AG04449 (cell line): ENCODE results near the gene SLC6A11.

Experiments used
- CTCF ChIA-PET: fragments of 350-600 bp; formaldehyde crosslinking; extraction: SDS; loops from one replicate; lab custom pipeline; 2021; ENCODE audit warnings: antibody characterized with exemption; lab: Yijun Ruan, JAX
- POLR2A ChIA-PET: fragments of 400-600, 350-600 bp; formaldehyde crosslinking; extraction: SDS; loops from one replicate; lab custom pipeline; 2020; ENCODE audit warnings: antibody characterized with exemption, inconsistent platforms; lab: Yijun Ruan, JAX
- DNase-seq: peaks from one replicate; pipeline ENCODE4 v3.0.0-alpha.2; 2010; ENCODE audit warnings: low read depth, low spot score
- H3K4me3 ChIP-seq: 2 replicates; pipeline ENCODE4 v1.5.1; 2011; ENCODE audit warnings: low read depth, mild to moderate bottlenecking, control low read depth, low read length
- TF ChIP-seq, protein P1 (sequence below): IDR thresholded peaks from one replicate; pipeline ENCODE4 v1.5.1; 2011; ENCODE audit warnings: mild to moderate bottlenecking, moderate library complexity, low read length, control low read depth, inconsistent platforms; ENCODE audit not compliant: insufficient read depth; ENCODE audit errors: missing control alignments

The SLC6A11 gene

DNA sequence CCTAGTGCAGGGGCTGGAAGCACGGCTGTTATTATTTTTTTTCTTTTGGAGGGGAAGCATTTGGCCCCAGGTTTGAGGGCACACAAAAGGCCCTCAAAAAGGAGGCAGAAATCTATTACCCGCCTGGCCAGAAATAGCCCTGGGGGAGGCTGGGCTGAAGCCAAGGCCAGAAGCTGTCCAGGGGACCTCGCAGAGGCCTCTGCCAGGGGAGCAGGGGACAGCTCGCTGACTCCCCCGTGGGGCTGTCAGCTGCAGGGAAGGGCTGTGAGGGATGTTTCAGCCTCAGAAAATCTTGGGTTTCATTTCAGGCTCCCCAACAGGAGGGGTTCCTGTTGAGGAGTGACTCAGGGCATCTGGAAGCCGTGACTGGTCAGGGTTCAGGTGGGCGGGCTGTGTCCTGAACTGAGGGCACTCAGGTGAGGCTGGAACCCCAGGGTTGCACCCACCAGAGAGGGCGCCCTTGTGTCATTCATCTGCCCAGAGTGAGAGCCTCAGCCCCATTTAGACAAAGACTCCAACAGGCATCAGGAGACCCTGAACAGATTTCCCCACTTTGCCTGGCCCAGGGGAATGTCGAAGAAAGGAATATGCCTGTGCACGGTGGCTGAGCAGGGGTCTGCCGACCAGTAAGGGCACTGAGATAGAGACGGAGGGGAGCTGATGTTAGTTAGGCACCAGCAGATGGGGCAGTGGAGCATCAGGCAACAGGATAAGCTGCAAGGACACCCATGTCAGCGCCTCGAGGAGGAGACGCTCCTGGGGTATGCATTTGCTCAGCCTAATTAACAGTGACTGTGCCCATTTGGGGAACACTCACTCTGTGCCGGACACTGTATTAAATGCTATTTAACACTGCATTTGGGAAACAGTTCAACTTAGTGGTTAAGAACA, 43.5 kb upstream of the SLC6A11 start:
- CTCF ChIA-PET, result interaction anchor here (0.7 to 8.0 kb wide), 5 partner anchors 11 to 288 kb away, joined by 3 to 58 read pairs (median 6); no protein-coding TSS in a partner anchor
- DNase-seq, result no peak
- TF ChIP-seq, protein P1, sequence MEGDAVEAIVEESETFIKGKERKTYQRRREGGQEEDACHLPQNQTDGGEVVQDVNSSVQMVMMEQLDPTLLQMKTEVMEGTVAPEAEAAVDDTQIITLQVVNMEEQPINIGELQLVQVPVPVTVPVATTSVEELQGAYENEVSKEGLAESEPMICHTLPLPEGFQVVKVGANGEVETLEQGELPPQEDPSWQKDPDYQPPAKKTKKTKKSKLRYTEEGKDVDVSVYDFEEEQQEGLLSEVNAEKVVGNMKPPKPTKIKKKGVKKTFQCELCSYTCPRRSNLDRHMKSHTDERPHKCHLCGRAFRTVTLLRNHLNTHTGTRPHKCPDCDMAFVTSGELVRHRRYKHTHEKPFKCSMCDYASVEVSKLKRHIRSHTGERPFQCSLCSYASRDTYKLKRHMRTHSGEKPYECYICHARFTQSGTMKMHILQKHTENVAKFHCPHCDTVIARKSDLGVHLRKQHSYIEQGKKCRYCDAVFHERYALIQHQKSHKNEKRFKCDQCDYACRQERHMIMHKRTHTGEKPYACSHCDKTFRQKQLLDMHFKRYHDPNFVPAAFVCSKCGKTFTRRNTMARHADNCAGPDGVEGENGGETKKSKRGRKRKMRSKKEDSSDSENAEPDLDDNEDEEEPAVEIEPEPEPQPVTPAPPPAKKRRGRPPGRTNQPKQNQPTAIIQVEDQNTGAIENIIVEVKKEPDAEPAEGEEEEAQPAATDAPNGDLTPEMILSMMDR, result no peak
- no peak overlapping the region for H3K4me3 ChIP-seq
- POLR2A ChIA-PET, result no interaction called here

DNA sequence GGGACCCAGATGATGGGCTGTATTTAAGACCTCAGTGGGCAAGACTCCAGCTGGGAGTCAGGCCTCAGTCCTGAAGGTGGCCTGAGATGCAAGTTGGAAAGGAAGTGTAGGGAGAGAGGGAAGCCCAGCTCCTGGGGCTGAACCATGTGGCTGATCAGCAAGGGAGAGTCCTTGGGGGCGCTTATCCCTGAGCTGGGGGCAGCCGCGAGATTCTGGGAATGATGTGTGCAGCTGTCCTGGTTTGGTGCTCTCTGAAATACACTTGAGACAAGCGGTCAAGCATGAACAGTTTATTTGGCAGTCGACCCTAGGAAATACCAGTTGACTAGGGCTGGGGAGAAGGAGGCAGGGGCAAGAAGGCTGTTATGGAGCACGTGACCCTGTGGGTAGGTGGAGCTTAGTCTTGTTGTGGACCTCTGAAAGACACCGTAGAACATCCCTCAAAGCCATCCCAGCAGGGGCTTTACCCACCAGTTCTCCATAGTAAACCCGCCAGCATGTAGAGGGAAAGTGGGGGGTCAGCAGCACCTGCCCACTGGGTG, 41.8 kb upstream of the SLC6A11 start:
- CTCF ChIA-PET, result interaction anchor here (1.8 to 8.0 kb wide), 2 partner anchors 14 to 35 kb away, joined by 6 to 58 read pairs; no protein-coding TSS in a partner anchor
- TF ChIP-seq, protein P1, result no peak

DNA sequence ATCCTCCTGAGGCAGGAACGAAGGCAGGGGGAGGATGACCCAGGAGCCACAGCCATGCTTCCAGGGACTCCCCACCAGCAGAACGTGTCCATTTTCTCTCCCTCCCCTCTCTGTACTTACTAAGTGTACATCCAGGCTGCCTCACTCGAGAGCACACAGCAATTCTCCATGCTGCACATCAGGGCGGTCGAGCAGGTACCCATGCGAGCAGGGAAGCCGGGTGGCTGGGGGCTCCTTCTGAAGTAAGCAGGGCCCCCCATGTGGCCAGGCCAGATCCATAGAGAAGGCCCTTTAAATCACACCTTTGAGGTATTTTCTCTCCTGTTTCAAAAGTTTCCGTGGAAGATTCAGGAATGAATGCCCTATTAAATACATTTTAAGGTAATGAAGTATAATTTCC, 41.2 kb upstream of the SLC6A11 start:
- ChIA-PET POLR2A (no interaction called here), CTCF (interaction anchor here (8.0 kb wide), 1 partner anchor 14 kb away, joined by 58 read pairs; no protein-coding TSS in a partner anchor)
- TF ChIP-seq, protein P1, result no peak
- H3K4me3 ChIP-seq, result no peak overlapping the region
- no peak for DNase-seq

More for the DNA sequence above, 41.8 kb upstream of the SLC6A11 start:
- H3K4me3 ChIP-seq, result no peak overlapping the region
- POLR2A ChIA-PET, result no interaction called here
- DNase-seq, result no peak

DNA sequence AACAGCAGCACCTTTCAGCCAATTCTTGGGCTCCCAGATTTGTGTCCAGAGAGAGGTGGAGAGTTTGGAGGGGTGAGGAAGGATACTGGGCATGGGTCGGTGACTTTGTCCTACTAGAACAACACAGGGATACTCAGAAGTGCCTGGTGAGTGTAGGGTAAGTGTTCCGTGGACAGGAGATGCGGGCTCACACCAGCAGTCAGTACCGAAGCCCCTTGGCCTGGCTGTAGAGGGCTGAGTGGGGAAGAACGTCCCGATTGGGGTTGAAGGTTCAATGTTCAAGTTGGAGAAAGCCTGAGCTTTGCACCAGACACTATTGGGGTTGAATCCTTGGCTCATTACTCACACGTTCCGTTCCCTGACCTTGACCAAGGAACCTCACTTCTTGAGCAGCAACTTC, 40.8 kb upstream of the SLC6A11 start:
- CTCF ChIA-PET, result no interaction called here
- no peak for DNase-seq
- H3K4me3 ChIP-seq, result no peak overlapping the region
- TF ChIP-seq, protein P1, result no peak
- POLR2A ChIA-PET, result no interaction called here

DNA sequence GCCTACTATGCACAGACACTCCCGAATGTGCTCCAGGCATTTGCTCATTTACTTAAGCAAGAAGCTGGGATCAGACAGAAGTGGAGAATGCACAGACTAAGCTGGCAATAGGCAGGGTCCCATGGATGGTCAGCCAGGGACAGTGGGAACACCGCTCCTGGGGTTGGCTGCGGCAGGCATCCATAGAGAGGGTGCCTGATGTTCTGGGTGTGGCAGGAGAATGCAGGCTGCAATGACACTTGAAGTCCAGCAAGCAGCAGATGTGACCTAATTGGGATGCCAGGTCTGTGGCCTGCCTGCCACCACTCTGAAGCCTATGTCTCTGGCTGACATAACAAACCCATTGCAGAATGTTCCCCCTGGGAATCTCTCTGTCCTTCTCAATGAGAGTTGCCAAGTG, 40.2 kb upstream of the SLC6A11 start:
- no peak for DNase-seq
- no peak overlapping the region for H3K4me3 ChIP-seq
- ChIA-PET CTCF (no interaction called here), POLR2A (no interaction called here)
- TF ChIP-seq, protein P1, result no peak

DNA sequence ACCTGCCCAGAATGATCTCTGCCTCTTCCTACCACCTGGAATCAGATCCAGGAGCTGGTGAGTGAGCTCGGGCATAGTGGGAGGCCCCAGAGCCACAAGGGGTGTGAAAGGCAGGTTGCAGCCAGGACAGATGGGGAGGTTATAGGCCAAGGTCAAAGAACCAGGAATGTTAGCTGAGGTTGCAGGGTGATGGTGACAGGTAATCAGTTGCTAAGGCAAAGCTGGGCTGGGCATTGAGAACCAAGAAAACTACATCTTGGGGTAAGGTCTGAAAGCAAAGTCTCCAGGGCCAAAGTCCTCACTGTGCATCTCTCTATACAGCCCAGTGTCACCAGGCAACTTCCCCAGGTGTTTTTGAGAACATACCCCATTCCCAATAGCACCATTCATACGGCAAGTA, 38.4 kb upstream of the SLC6A11 start:
- CTCF ChIA-PET, result interaction anchor here (1.5 kb wide), 1 partner anchor 39 kb away, joined by 4 read pairs; no protein-coding TSS in a partner anchor
- TF ChIP-seq, protein P1, result no peak
- no peak overlapping the region for H3K4me3 ChIP-seq
- no peak for DNase-seq
- POLR2A ChIA-PET, result no interaction called here
